ENCODE measurements around the gene TEKT4.
"Not testable (repeated sequence)": the region's sequence is repeated elsewhere in the genome, so short reads cannot be mapped to it uniquely, and the experiment has no call there.

Gene TEKT4

GRCh38 chr2:94876523-94876863 is 5.3 kb downstream of the TEKT4 start:
- no peak for DNase-seq

- no peak for DNase-seq
Observed at GRCh38 chr2:94877129-94877528, 5.9 kb downstream of the TEKT4 start.

- not testable (repeated sequence) for DNase-seq
Observed at GRCh38 chr2:94878575-94878974, 7.3 kb downstream of the TEKT4 start.

DNA sequence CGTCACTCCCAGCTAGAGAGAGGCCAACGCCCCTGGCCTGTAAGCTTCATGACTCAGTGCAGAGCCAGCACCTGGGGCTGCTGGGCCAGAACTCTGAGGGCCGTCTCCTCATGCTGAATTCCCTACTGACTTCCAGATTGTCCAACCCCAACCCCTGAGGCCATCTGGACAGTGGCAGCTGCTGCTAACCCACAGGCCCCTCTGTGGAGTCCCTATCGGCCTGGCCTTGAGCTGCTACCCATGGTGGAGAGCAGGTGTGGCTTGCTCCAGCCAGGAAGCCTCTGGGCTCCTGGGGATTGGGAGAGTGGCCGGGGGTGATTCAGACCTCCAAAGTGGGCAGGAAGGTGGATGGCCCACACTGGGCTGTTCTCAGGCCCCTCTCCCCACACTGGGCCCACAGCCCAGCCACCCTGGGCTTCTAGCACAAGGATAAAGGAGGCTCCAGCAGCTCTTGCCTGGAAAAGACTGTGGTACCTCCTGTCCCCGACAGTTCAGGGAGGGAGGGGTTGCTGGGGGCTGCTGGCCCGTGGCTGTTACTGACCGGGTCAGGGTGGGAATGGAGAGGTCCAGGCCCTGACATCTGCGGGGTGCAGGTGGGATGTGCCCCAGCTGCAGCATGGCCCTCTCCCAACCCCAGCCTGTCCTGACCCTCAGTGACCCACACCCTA is 8.2 kb downstream of the TEKT4 start:
- DNase-seq, result no peak

DNA sequence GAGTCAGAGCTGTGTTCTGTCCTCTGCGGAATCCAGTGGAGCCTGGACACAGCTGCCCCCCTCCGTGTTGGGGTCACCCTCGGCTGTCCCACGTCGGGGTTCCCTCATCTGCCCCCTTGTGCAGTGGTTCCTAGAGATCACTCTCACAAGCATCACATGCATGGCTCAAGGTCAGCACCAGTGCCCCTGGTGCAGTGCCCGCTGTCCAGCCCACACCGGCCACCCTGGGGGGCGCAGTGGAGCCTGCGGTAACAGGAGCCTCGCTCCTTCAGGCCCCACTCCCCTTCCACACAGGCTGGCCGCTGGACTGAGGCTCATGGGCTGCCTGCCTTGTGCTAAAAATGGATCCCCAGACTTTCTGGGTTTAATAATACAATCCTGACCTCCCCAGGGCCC is 8.8 kb downstream of the TEKT4 start:
- DNase-seq, result no peak

DNA sequence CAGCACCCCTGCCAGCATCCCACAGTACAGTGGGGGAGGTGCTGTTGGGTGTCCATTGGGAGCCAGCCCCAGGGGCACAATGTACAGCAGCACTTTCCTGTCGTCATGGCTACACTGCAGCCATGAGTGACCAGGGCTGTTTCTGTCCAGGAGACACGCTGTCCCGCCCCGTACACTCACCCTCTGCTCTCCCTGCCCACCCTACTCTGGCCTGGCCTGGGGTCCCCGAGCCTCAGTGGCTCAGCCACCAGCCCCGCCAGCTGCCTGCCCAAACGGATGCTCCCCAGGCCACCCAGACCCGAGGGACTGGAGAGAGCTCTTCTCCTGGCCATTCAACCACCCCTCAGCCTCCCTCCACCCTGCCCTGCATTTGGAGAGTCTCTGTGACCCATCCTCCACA is 9.3 kb downstream of the TEKT4 start:
- no peak for DNase-seq

GRCh38 chr2:94881070-94881469 is 9.8 kb downstream of the TEKT4 start:
- no peak for DNase-seq

DNA sequence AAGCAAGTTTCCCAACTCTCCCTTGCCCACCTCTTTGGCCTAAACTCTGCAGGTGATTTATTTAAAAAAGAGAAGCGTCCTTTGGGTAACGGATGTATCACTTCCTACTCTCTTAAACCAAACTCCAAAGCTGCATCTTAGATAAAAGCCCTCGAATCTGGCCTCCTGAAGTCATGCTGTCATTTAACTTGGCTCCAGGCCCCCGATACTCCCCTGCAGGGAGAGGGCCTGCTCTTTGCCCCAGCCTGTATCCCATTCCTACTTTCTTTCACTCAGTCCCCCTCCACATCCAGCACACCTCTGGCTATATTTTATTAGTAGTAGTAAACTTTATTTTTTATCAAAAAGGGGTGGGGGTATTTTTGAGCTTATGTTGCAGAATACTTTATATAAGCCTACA is 19.0 kb downstream of the TEKT4 start:
- DNase-seq, result no peak

DNA sequence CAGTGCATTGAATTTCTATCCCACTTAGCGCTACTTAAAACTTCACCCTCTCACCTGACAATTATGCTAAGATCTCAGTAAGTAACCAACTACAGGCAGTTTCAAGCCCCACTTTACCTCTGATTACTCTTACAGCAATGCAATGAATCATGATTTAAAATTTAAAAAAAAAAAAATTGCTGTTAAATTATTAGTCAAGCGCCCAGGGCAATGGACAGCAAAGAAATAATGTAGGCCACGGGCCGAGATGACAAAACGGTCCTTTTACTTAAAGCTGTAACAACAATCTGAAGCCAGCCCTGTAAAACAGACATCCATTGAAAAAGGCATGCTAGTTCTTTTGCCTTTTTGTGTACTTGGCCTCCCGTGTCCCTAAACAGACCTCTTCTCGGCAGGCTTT is 24.0 kb downstream of the TEKT4 start:
- not testable (repeated sequence) for DNase-seq

GRCh38 chr2:94906976-94907375 is 35.7 kb downstream of the TEKT4 start:
- DNase-seq, result not testable (repeated sequence)

DNA sequence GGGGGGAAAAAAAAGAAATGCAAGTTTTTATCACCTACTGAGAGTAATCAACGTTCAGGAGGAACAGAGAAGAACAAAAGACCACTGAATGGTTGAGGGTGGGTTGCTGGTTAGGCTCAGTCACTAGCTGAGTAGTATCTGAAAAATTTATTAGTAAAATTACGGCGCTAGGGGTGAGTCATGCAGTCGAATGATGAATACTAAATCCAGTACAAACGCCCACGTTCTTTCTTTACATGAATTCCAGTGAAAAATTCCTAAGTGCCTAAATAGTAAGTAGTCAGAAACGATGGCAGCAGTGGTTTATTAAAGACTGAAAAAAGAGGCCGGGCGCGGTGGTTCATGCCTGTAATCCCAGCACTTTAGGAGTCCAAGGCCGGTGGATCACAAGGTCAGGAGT is 52.0 kb downstream of the TEKT4 start:
- no peak for DNase-seq

DNA sequence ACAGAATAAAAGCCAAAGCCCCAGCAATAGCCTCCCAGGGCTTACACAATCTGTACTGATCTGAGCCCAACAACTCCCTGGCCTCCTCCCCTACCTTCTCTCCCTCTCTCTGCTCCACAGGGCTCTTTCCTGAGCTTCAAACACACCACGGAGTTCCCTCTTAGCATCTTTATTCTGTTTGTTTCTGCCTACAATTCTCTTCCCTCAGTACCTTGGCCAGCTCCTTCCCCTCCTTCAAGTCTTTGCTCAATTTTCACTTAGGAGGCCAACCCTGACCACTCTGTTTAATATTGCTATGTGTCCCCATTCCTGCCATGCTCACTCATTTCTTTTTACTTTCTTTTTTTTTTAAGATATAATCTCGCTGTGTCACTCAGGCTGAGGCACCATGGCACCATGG is 53.8 kb downstream of the TEKT4 start:
- DNase-seq, result not testable (repeated sequence)

Measured in stimulated activated CD4-positive, alpha-beta T cell treated with anti-CD3 and anti-CD28 coated beads, Interleukin-4, amount 100 ng/mL, for 4 hours (primary cell).